Measurements from ENCODE around the gene PITPNC1.

PITPNC1 gene

GRCh38 chr17:67566656-67567055, 189.6 kb downstream of the PITPNC1 start:
- Histone ChIP-seq H3K4me3 (ENCODE audit: low read depth in 1 of 2, low read length in 2 of 2) (no peak overlapping the region), H3K9me3 (ENCODE audit: control insufficient read depth in 1 of 2, low read length in 2 of 2) (no peaks in the 10 kb centered on the region), H3K27me3 (ENCODE audit: control insufficient read depth in 1 of 2, insufficient read depth in 2 of 2, low read length in 2 of 2) (no peaks in the 10 kb centered on the region), H3K4me1 (ENCODE audit: control insufficient read depth in 1 of 2, insufficient read depth in 2 of 2, low read length in 2 of 2) (no peaks in the 10 kb centered on the region), H3K36me3 (ENCODE audit: control insufficient read depth in 1 of 2, insufficient read depth in 2 of 2, low read length in 2 of 2) (no peaks in the 10 kb centered on the region), H3K27ac (ENCODE audit: low read depth, low read length) (no peak overlapping the region), H3K9ac (ENCODE audit: low read depth in 1 of 2, low read length in 2 of 2) (no peak overlapping the region)

GRCh38 chr17:67569015-67569451, 192.0 kb downstream of the PITPNC1 start:
- Histone ChIP-seq H3K9me3 (ENCODE audit: control insufficient read depth in 1 of 2, low read length in 2 of 2) (no peaks in the 10 kb centered on the region), H3K27ac (ENCODE audit: low read depth, low read length) (no peak overlapping the region), H3K9ac (ENCODE audit: low read depth in 1 of 2, low read length in 2 of 2) (no peak overlapping the region), H3K36me3 (ENCODE audit: control insufficient read depth in 1 of 2, insufficient read depth in 2 of 2, low read length in 2 of 2) (no peaks in the 10 kb centered on the region), H3K4me3 (ENCODE audit: low read depth in 1 of 2, low read length in 2 of 2) (no peak overlapping the region), H3K27me3 (ENCODE audit: control insufficient read depth in 1 of 2, insufficient read depth in 2 of 2, low read length in 2 of 2) (no peaks in the 10 kb centered on the region), H3K4me1 (ENCODE audit: control insufficient read depth in 1 of 2, insufficient read depth in 2 of 2, low read length in 2 of 2) (no peaks in the 10 kb centered on the region)

- Histone ChIP-seq H3K36me3 (ENCODE audit: control insufficient read depth in 1 of 2, insufficient read depth in 2 of 2, low read length in 2 of 2) (no peaks in the 10 kb centered on the region), H3K9me3 (ENCODE audit: control insufficient read depth in 1 of 2, low read length in 2 of 2) (no peaks in the 10 kb centered on the region), H3K9ac (ENCODE audit: low read depth in 1 of 2, low read length in 2 of 2) (no peak overlapping the region), H3K27me3 (ENCODE audit: control insufficient read depth in 1 of 2, insufficient read depth in 2 of 2, low read length in 2 of 2) (no peaks in the 10 kb centered on the region), H3K27ac (ENCODE audit: low read depth, low read length) (no peak overlapping the region), H3K4me3 (ENCODE audit: low read depth in 1 of 2, low read length in 2 of 2) (no peak overlapping the region), H3K4me1 (ENCODE audit: control insufficient read depth in 1 of 2, insufficient read depth in 2 of 2, low read length in 2 of 2) (no peaks in the 10 kb centered on the region)
Measured at GRCh38 chr17:67569873-67570272, 192.8 kb downstream of the PITPNC1 start.

GRCh38 chr17:67570797-67571196, 193.7 kb downstream of the PITPNC1 start:
- no peak overlapping the region for H3K27ac ChIP-seq (ENCODE audit: low read depth, low read length)
- no peak overlapping the region for H3K9ac ChIP-seq (ENCODE audit: low read depth in 1 of 2, low read length in 2 of 2)
- no peaks in the 10 kb centered on the region for H3K9me3 ChIP-seq (ENCODE audit: control insufficient read depth in 1 of 2, low read length in 2 of 2)
- peaks cover 4 to 5% of the 10 kb centered on the region in 2 donors for H3K4me1 ChIP-seq (ENCODE audit: control insufficient read depth in 1 of 2, insufficient read depth in 2 of 2, low read length in 2 of 2)
- H3K4me3 ChIP-seq (ENCODE audit: low read depth in 1 of 2, low read length in 2 of 2) = no peak overlapping the region
- no peaks in the 10 kb centered on the region for H3K27me3 ChIP-seq (ENCODE audit: control insufficient read depth in 1 of 2, insufficient read depth in 2 of 2, low read length in 2 of 2)
- no peaks in the 10 kb centered on the region for H3K36me3 ChIP-seq (ENCODE audit: control insufficient read depth in 1 of 2, insufficient read depth in 2 of 2, low read length in 2 of 2)

- Histone ChIP-seq H3K4me3 (ENCODE audit: low read depth in 1 of 2, low read length in 2 of 2) (no peak overlapping the region), H3K36me3 (ENCODE audit: control insufficient read depth in 1 of 2, insufficient read depth in 2 of 2, low read length in 2 of 2) (no peaks in the 10 kb centered on the region), H3K27me3 (ENCODE audit: control insufficient read depth in 1 of 2, insufficient read depth in 2 of 2, low read length in 2 of 2) (no peaks in the 10 kb centered on the region), H3K27ac (ENCODE audit: low read depth, low read length) (no peak overlapping the region), H3K9me3 (ENCODE audit: control insufficient read depth in 1 of 2, low read length in 2 of 2) (no peaks in the 10 kb centered on the region), H3K9ac (ENCODE audit: low read depth in 1 of 2, low read length in 2 of 2) (no peak overlapping the region), H3K4me1 (ENCODE audit: control insufficient read depth in 1 of 2, insufficient read depth in 2 of 2, low read length in 2 of 2) (peaks cover 4 to 5% of the 10 kb centered on the region in 2 donors)
Measured at GRCh38 chr17:67571478-67571877, 194.4 kb downstream of the PITPNC1 start.

- Histone ChIP-seq H3K4me3 (ENCODE audit: low read depth in 1 of 2, low read length in 2 of 2) (no peak overlapping the region), H3K36me3 (ENCODE audit: control insufficient read depth in 1 of 2, insufficient read depth in 2 of 2, low read length in 2 of 2) (no peaks in the 10 kb centered on the region), H3K27ac (ENCODE audit: low read depth, low read length) (no peak overlapping the region), H3K27me3 (ENCODE audit: control insufficient read depth in 1 of 2, insufficient read depth in 2 of 2, low read length in 2 of 2) (no peaks in the 10 kb centered on the region), H3K9me3 (ENCODE audit: control insufficient read depth in 1 of 2, low read length in 2 of 2) (no peaks in the 10 kb centered on the region), H3K9ac (ENCODE audit: low read depth in 1 of 2, low read length in 2 of 2) (no peak overlapping the region), H3K4me1 (ENCODE audit: control insufficient read depth in 1 of 2, insufficient read depth in 2 of 2, low read length in 2 of 2) (peaks cover 4 to 5% of the 10 kb centered on the region in 2 donors)
Measured at GRCh38 chr17:67573987-67574657, 197.0 kb downstream of the PITPNC1 start.

- no peaks in the 10 kb centered on the region for H3K27me3 ChIP-seq (ENCODE audit: control insufficient read depth in 1 of 2, insufficient read depth in 2 of 2, low read length in 2 of 2)
- no peak overlapping the region for H3K27ac ChIP-seq (ENCODE audit: low read depth, low read length)
- H3K4me3 ChIP-seq (ENCODE audit: low read depth in 1 of 2, low read length in 2 of 2) = no peak overlapping the region
- H3K9ac ChIP-seq (ENCODE audit: low read depth in 1 of 2, low read length in 2 of 2) = no peak overlapping the region
- H3K9me3 ChIP-seq (ENCODE audit: control insufficient read depth in 1 of 2, low read length in 2 of 2) = no peaks in the 10 kb centered on the region
- peaks cover 4 to 5% of the 10 kb centered on the region in 2 donors for H3K4me1 ChIP-seq (ENCODE audit: control insufficient read depth in 1 of 2, insufficient read depth in 2 of 2, low read length in 2 of 2)
- H3K36me3 ChIP-seq (ENCODE audit: control insufficient read depth in 1 of 2, insufficient read depth in 2 of 2, low read length in 2 of 2) = no peaks in the 10 kb centered on the region
Measured at GRCh38 chr17:67574658-67575293, 197.7 kb downstream of the PITPNC1 start.

GRCh38 chr17:67575325-67575724, 198.2 kb downstream of the PITPNC1 start:
- no peaks in the 10 kb centered on the region for H3K9me3 ChIP-seq (ENCODE audit: control insufficient read depth in 1 of 2, low read length in 2 of 2)
- H3K36me3 ChIP-seq (ENCODE audit: control insufficient read depth in 1 of 2, insufficient read depth in 2 of 2, low read length in 2 of 2) = no peaks in the 10 kb centered on the region
- H3K27me3 ChIP-seq (ENCODE audit: control insufficient read depth in 1 of 2, insufficient read depth in 2 of 2, low read length in 2 of 2) = no peaks in the 10 kb centered on the region
- H3K4me1 ChIP-seq (ENCODE audit: control insufficient read depth in 1 of 2, insufficient read depth in 2 of 2, low read length in 2 of 2) = peaks cover 4 to 5% of the 10 kb centered on the region in 2 donors
- H3K4me3 ChIP-seq (ENCODE audit: low read depth in 1 of 2, low read length in 2 of 2) = no peak overlapping the region
- no peak overlapping the region for H3K9ac ChIP-seq (ENCODE audit: low read depth in 1 of 2, low read length in 2 of 2)
- H3K27ac ChIP-seq (ENCODE audit: low read depth, low read length) = no peak overlapping the region

- H3K9ac ChIP-seq (ENCODE audit: low read depth in 1 of 2, low read length in 2 of 2) = no peak overlapping the region
- no peaks in the 10 kb centered on the region for H3K36me3 ChIP-seq (ENCODE audit: control insufficient read depth in 1 of 2, insufficient read depth in 2 of 2, low read length in 2 of 2)
- no peak overlapping the region for H3K4me3 ChIP-seq (ENCODE audit: low read depth in 1 of 2, low read length in 2 of 2)
- H3K27me3 ChIP-seq (ENCODE audit: control insufficient read depth in 1 of 2, insufficient read depth in 2 of 2, low read length in 2 of 2) = no peaks in the 10 kb centered on the region
- H3K9me3 ChIP-seq (ENCODE audit: control insufficient read depth in 1 of 2, low read length in 2 of 2) = no peaks in the 10 kb centered on the region
- peaks cover 4 to 5% of the 10 kb centered on the region in 2 donors for H3K4me1 ChIP-seq (ENCODE audit: control insufficient read depth in 1 of 2, insufficient read depth in 2 of 2, low read length in 2 of 2)
- no peak overlapping the region for H3K27ac ChIP-seq (ENCODE audit: low read depth, low read length)
Measured at GRCh38 chr17:67576471-67577115, 199.5 kb downstream of the PITPNC1 start.

GRCh38 chr17:67577429-67578141, 200.5 kb downstream of the PITPNC1 start:
- Histone ChIP-seq H3K27ac (ENCODE audit: low read depth, low read length) (no peak overlapping the region), H3K4me3 (ENCODE audit: low read depth in 1 of 2, low read length in 2 of 2) (no peak overlapping the region), H3K9me3 (ENCODE audit: control insufficient read depth in 1 of 2, low read length in 2 of 2) (no peaks in the 10 kb centered on the region), H3K36me3 (ENCODE audit: control insufficient read depth in 1 of 2, insufficient read depth in 2 of 2, low read length in 2 of 2) (no peaks in the 10 kb centered on the region), H3K9ac (ENCODE audit: low read depth in 1 of 2, low read length in 2 of 2) (no peak overlapping the region), H3K27me3 (ENCODE audit: control insufficient read depth in 1 of 2, insufficient read depth in 2 of 2, low read length in 2 of 2) (no peaks in the 10 kb centered on the region), H3K4me1 (ENCODE audit: control insufficient read depth in 1 of 2, insufficient read depth in 2 of 2, low read length in 2 of 2) (peaks cover 4 to 5% of the 10 kb centered on the region in 2 donors)

Data from duodenal mucosa (tissue), 2 donors.